Subcutaneous adipose tissue (tissue), 4 donors: ENCODE data around the gene IFFO2. TPM values are rescaled to one million over a fixed set of nuclear protein-coding genes. Genes with fewer than 3 reads are reported as not detected.

Experiments used
- total RNA-seq, 4 donors: library from RNA; depleted of rRNA; stranded (reverse); fragments of >200 nt; gene quantifications; one replicate each; pipeline ENCODE4 v1.1.0, GENCODE V29; 2016
- TF ChIP-seq, protein P1 (sequence below): fragments of 450-650 bp; IDR thresholded peaks from one replicate; pipeline ENCODE4 v1.5.1; 2016; ENCODE audit warnings: low read depth, mild to moderate bottlenecking, control low read depth, antibody characterized with exemption, moderate library complexity

IFFO2 gene
- total RNA-seq, 4 donors from 2014 or later, result 2.0 to 12.8 (median 4.8) TPM

DNA sequence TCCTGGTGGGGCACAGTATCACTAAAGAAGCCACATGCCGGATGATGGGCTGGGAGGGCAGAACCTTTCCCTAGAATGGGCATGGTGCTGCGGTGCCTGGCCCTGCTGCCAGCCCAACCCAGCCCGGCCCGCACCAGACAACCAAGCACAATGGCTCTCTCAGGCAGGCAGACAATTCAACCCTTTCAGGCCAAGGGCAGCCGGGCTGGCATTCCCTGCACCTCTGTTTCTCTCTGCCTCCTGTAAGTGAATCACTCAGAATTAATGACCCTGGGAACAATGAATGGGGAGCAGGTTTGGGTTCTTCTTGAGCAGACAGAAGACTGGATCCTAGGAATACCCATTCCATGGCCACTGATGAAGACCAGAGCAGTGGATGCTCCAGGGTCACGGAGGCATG is 41.0 kb upstream of the IFFO2 start:
- TF ChIP-seq, protein P1, sequence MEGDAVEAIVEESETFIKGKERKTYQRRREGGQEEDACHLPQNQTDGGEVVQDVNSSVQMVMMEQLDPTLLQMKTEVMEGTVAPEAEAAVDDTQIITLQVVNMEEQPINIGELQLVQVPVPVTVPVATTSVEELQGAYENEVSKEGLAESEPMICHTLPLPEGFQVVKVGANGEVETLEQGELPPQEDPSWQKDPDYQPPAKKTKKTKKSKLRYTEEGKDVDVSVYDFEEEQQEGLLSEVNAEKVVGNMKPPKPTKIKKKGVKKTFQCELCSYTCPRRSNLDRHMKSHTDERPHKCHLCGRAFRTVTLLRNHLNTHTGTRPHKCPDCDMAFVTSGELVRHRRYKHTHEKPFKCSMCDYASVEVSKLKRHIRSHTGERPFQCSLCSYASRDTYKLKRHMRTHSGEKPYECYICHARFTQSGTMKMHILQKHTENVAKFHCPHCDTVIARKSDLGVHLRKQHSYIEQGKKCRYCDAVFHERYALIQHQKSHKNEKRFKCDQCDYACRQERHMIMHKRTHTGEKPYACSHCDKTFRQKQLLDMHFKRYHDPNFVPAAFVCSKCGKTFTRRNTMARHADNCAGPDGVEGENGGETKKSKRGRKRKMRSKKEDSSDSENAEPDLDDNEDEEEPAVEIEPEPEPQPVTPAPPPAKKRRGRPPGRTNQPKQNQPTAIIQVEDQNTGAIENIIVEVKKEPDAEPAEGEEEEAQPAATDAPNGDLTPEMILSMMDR, result no peak

DNA sequence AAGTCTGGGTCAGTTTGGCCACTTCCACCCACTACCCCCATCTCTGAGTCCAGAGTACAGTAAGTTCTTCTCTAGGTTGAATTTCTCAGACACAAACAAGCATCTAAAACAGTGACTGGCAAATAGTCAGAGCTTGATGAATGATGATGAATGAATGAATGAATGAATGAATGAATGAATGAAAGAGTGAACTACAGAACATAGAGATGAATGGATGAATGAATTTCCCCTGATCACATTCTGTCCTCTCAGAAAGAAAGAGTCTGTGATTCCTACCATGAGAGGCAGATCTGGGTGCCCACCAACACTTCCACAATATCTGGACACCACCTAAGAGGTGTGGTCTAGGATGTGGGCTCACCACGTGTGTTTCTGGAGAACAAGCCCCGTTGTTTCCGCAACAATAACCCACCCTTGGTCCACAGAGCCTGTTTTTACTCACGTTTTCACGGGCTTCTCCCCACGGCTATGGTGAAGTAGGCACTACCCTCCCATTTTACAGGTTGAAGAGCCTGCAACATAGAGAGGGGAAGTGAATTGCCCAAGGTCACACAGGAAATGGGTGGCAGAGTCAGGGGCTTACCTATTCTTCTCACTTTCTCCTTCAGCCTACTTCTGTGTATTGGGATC is 40.2 kb upstream of the IFFO2 start:
- TF ChIP-seq, protein P1, result no peak

DNA sequence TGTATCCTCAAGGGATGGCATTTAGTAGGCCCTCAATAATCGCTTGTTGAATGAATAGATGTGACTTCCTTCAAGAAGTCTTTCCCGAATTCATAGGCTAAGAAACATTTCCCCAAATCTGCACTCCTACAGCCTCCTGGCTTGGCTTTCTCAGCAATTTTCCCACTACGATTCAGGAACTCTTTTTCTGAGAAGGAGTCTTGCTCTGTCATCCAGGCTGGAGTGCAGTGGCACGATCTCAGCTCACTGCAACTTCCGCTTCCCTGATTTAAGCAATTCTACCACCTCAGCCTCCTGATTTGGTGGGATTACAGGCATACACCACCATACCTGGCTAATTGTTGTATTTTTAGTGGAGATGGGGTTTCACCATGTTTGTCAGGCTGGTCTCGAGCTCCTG is 37.9 kb upstream of the IFFO2 start:
- TF ChIP-seq, protein P1, result no peak

DNA sequence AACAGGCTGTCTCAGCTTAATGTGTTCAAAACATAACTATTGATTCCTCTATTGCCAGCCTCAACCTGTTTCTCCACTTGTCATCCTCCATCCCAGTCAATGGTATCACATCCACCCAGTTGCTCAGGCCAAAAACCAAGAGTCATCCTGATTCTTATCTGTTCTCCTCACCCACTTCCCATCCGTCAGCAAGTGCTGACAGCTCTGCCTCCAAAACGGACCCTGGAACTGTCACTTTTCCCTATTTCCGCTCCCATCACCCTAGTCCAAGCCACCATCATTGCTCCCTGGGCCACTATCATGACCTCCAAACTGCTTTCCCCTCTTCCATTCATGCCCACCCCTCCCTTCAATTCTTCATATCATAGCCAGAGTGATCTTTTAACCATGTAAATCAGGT is 36.2 kb upstream of the IFFO2 start:
- TF ChIP-seq, protein P1, result no peak

DNA sequence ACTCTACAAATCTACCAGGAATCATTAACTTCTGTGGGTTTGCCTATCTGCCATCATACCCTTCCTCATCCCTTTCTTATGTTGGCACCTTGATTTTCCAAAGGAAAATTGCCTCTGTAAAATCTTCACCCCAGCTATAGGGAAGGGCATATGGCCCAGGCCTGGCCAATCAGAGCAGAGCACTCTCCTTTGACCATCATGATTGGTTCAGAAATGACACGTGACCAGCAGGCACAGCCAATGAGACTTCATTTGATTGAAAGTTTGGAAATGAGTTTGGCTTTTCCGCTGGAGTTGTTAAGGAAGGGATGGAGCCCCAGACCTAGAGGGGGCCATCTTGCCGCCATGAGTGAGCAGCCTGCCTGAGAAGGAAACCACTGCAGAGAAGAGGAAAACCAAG is 35.1 kb upstream of the IFFO2 start:
- TF ChIP-seq, protein P1, result no peak

DNA sequence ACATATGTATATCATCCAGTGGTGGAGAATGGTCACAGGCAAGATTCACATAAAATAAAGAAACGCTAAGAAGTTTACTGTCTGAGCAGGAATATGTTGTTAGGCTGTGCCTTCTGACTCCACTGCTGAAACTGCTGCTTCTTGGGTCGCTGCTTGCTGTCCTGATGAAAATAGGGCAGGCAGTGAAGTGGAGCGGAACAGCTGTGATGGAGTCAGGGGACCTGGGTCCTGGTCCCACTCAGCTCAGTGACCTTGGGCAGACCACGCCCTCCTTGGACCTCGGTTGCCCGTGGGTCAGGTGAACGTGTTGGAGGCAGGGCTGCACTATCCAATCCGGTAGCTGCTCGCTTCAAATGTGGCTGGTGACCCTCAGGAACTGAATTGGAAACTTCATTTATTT is 33.4 kb upstream of the IFFO2 start:
- TF ChIP-seq, protein P1, result no peak

DNA sequence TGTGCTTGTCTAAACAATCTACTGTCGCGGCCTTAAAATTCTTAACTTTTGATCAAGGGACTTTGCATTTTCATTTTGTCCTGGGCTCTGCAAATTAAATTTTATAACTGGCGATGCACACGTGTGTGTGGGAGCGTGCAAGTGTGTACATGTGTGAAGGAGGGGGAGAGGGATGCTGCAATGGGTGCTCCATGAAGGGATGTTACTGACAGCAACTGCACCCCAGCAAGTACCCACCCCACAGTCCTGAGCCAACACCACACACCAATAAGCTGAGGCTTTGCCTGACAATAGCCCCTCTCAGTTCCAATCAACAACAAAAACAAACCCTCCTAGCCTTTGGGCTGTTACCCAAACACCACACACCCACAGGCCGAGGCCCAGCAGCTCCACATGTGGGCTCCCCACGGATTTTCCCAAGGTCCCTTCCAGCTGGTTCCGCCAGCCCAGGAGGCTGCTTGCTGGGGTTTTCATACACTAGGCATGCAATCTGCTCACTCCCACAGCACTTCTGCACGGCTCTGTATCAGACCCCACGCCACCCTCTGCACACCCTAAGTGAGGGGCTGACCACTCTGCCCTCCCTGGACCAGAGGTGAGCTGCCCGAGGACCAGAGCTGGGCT is 32.8 kb upstream of the IFFO2 start:
- TF ChIP-seq, protein P1, result no peak
